Mesenchymal stem cell (in vitro differentiated cells and primary cell): ENCODE data around the gene BRINP1.

ENCODE experiments used
- DNase-seq: peaks from one replicate; pipeline ENCODE4 v3.0.0-alpha.2; 2013
- H2AFZ ChIP-seq: one replicate; pipeline ENCODE4 v1.6.1; 2013; ENCODE audit warnings: low read depth, mild to moderate bottlenecking, control low read depth, inconsistent platforms, low read length, moderate library complexity
- H2AK5ac ChIP-seq: 2 replicates; pipeline ENCODE4 v1.6.1; 2013; ENCODE audit warnings: low read length, moderate library complexity, mild to moderate bottlenecking, inconsistent platforms; ENCODE audit not compliant: severe bottlenecking
- H2BK120ac ChIP-seq: one replicate; pipeline ENCODE4 v1.6.1; 2013; ENCODE audit warnings: low read depth, mild to moderate bottlenecking, inconsistent platforms, low read length, moderate library complexity
- H2BK12ac ChIP-seq, 2 experiments: one replicate each; pipeline ENCODE4 v1.6.1; 2013; ENCODE audit warnings: inconsistent platforms in 2 of 2, low read length in 2 of 2, mild to moderate bottlenecking in 2 of 2, moderate library complexity in 2 of 2, control low read depth in 1 of 2
- H2BK15ac ChIP-seq: one replicate; pipeline ENCODE4 v1.6.1; 2013; ENCODE audit warnings: mild to moderate bottlenecking, low read depth, inconsistent platforms; ENCODE audit not compliant: poor library complexity, severe bottlenecking
- H2BK5ac ChIP-seq: 2 replicates; pipeline ENCODE4 v1.6.1; 2013; ENCODE audit warnings: low read depth, mild to moderate bottlenecking, low read length, control low read depth, inconsistent platforms; ENCODE audit not compliant: poor library complexity, severe bottlenecking
- H3K14ac ChIP-seq, 2 experiments: one replicate each; pipeline ENCODE4 v1.6.1; 2013; ENCODE audit warnings: inconsistent platforms in 2 of 2, low read length in 2 of 2, control low read depth in 1 of 2, mild to moderate bottlenecking in 1 of 2, moderate library complexity in 1 of 2
- H3K18ac ChIP-seq, 2 experiments: one replicate each; pipeline ENCODE4 v1.6.1; 2013; ENCODE audit warnings: inconsistent platforms in 2 of 2, low read length in 2 of 2, control low read depth in 1 of 2, low read depth in 1 of 2, mild to moderate bottlenecking in 1 of 2
- H3K23ac ChIP-seq, 2 experiments: one replicate each; pipeline ENCODE4 v1.6.1; 2013; ENCODE audit warnings: inconsistent platforms in 2 of 2, low read length in 2 of 2, mild to moderate bottlenecking in 2 of 2, moderate library complexity in 2 of 2, control low read depth in 1 of 2
- H3K27ac ChIP-seq: 2 replicates; pipeline ENCODE4 v1.5.1; 2013; ENCODE audit warnings: mild to moderate bottlenecking, moderate library complexity, low read length, control low read depth, inconsistent platforms; ENCODE audit not compliant: poor library complexity, severe bottlenecking
- H3K27me3 ChIP-seq, 2 experiments: 2 replicates each; pipeline versions ENCODE4 v1.6.1 to v1.7.0; 2013; ENCODE audit warnings: low read length in 2 of 2, mild to moderate bottlenecking in 2 of 2, moderate library complexity in 2 of 2, control low read depth in 1 of 2, inconsistent platforms in 1 of 2; ENCODE audit not compliant: control insufficient read depth in 1 of 2, insufficient read depth in 1 of 2
- H3K36me3 ChIP-seq, 2 experiments: 2 replicates each; pipeline versions ENCODE4 v1.6.1 to v1.7.0; 2013; ENCODE audit warnings: low read length in 2 of 2, control low read depth in 1 of 2, inconsistent platforms in 1 of 2, low read depth in 1 of 2, mild to moderate bottlenecking in 1 of 2; ENCODE audit not compliant: insufficient read depth in 2 of 2, control insufficient read depth in 1 of 2
- H3K4ac ChIP-seq, 2 experiments: one replicate each; pipeline ENCODE4 v1.6.1; 2013; ENCODE audit warnings: inconsistent platforms in 2 of 2, low read length in 2 of 2, mild to moderate bottlenecking in 2 of 2, moderate library complexity in 2 of 2, control low read depth in 1 of 2, low read depth in 1 of 2
- H3K4me1 ChIP-seq: 2 replicates; pipeline ENCODE4 v1.6.1; 2013; ENCODE audit warnings: low read depth, low read length, control low read depth; ENCODE audit not compliant: control insufficient read depth, insufficient read depth
- H3K4me2 ChIP-seq: 2 replicates; pipeline ENCODE4 v1.6.1; 2013; ENCODE audit warnings: low read length, mild to moderate bottlenecking, inconsistent platforms; ENCODE audit not compliant: poor library complexity, severe bottlenecking
- H3K4me3 ChIP-seq, 2 experiments: 2 replicates each; pipeline versions ENCODE4 v1.5.1 to v1.7.0; 2013; ENCODE audit warnings: low read length in 2 of 2, mild to moderate bottlenecking in 2 of 2, control low read depth in 1 of 2, low read depth in 1 of 2; ENCODE audit not compliant: insufficient read depth in 1 of 2
- H3K79me1 ChIP-seq: replicated peaks from 2 replicates; pipeline ENCODE4 v1.6.1; 2013; ENCODE audit warnings: mild to moderate bottlenecking, control low read depth, low read length, inconsistent platforms; ENCODE audit not compliant: poor library complexity, severe bottlenecking
- H3K9ac ChIP-seq: 2 replicates; pipeline ENCODE4 v1.7.0; 2013; ENCODE audit warnings: mild to moderate bottlenecking, low read length, moderate library complexity
- H3K9me3 ChIP-seq: 2 replicates; pipeline ENCODE4 v1.7.0; 2013; ENCODE audit warnings: mild to moderate bottlenecking, low read length; ENCODE audit not compliant: control insufficient read depth
- H4K8ac ChIP-seq: one replicate; pipeline ENCODE4 v1.6.1; 2013; ENCODE audit warnings: inconsistent platforms, mild to moderate bottlenecking, low read length, moderate library complexity
- H4K91ac ChIP-seq: one replicate; pipeline ENCODE4 v1.6.1; 2013; ENCODE audit warnings: mild to moderate bottlenecking, low read length, inconsistent platforms
- WGBS: methylation state at CpG from one replicate; pipeline ENCODE4 v1.1.7; 2013; ENCODE audit warnings: mixed read lengths; 5-methylcytosine and 5-hydroxymethylcytosine counted together

Gene BRINP1

DNA sequence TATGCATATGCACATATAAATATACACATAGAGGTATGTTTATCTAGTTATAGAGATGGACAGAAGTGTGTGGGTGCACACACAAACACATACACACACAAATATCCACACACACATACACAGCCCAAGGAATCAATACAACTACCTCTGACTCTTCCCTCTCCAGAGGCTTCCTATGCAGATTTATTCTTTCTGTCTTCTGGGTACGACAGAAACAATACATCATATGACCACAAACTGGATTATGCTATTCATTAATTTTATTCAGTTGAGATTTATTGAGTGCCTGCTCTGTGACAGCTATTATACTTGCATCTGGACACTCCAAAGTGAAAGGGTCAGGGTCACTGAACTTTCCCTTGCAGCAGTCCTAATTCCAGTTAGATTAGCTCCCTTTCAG is 155.8 kb downstream of the BRINP1 start:
- Histone ChIP-seq H3K9me3 (no peaks in the 10 kb centered on the region), H2BK120ac (no peak overlapping the region), H3K4ac (no peak overlapping the region), H3K4me1 (no peaks in the 10 kb centered on the region), H3K4me3 (no peak overlapping the region), H2BK5ac (no peak overlapping the region), H3K14ac (no peak overlapping the region), H3K4me2 (no peak overlapping the region), H2BK15ac (no peak overlapping the region), H4K8ac (no peak overlapping the region), H2AK5ac (no peak overlapping the region), H3K23ac (no peak overlapping the region), H3K18ac (no peak overlapping the region), H3K27me3 (no peaks in the 10 kb centered on the region), H3K9ac (no peak overlapping the region), H2BK12ac (no peak overlapping the region), H2AFZ (no peak overlapping the region), H3K79me1 (no peaks in the 10 kb centered on the region), H3K36me3 (peaks cover 0 to 24% of the 10 kb centered on the region in 2 experiments), H3K27ac (no peak overlapping the region), H4K91ac (no peak overlapping the region)
- DNase-seq, result no peak
- no CpG with 5 or more reads among the region's 1 CpG for WGBS

GRCh38 chr9:119197893-119198607 is 171.2 kb downstream of the BRINP1 start:
- Histone ChIP-seq H3K36me3 (peaks cover 0 to 40% of the 10 kb centered on the region in 2 experiments), H4K8ac (no peak overlapping the region), H3K4me1 (no peaks in the 10 kb centered on the region), H3K79me1 (no peaks in the 10 kb centered on the region), H3K9me3 (no peaks in the 10 kb centered on the region), H4K91ac (no peak overlapping the region), H2BK15ac (no peak overlapping the region), H2BK120ac (no peak overlapping the region), H2AFZ (no peak overlapping the region), H2BK12ac (no peak overlapping the region), H3K18ac (no peak overlapping the region), H3K9ac (no peak overlapping the region), H3K27ac (no peak overlapping the region), H3K4me2 (no peak overlapping the region), H2AK5ac (no peak overlapping the region), H3K23ac (no peak overlapping the region), H3K27me3 (no peaks in the 10 kb centered on the region), H3K4me3 (no peak overlapping the region), H3K14ac (no peak overlapping the region), H2BK5ac (no peak overlapping the region), H3K4ac (no peak overlapping the region)
- WGBS, result 66% methylated on average over 4 of the region's 7 CpGs
- no peak for DNase-seq

DNA sequence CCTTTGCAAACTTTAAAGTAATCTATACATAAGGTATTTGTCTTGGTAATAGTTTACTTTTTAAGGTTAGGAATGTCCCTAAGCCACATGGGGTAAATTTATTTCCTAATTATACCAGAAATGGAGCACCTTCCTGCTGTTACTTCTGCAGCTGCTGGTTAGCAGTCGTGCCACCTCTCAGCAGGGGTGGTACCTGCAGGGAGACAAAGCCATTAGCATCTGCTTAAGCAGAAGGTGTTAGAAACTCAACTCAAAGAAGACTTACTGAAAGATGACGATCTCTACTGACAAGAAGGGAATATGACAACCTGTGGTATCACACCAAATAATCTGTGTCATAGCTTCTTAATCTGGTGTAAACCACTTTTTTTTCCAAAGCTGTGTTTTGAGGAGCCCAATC is 173.7 kb downstream of the BRINP1 start:
- no peak overlapping the region for H4K91ac ChIP-seq
- H3K18ac ChIP-seq, result no peak overlapping the region
- H3K79me1 ChIP-seq, result no peaks in the 10 kb centered on the region
- no peak overlapping the region for H3K9ac ChIP-seq
- H2AFZ ChIP-seq, result no peak overlapping the region
- no peak overlapping the region for H4K8ac ChIP-seq
- WGBS, result 0% methylated on average over 1 of the region's 2 CpGs
- H2BK120ac ChIP-seq, result no peak overlapping the region
- H3K14ac ChIP-seq, result no peak overlapping the region
- H3K4ac ChIP-seq, result no peak overlapping the region
- H3K36me3 ChIP-seq, result peaks cover 0 to 22% of the 10 kb centered on the region in 2 experiments
- H2AK5ac ChIP-seq, result no peak overlapping the region
- no peak overlapping the region for H2BK15ac ChIP-seq
- no peaks in the 10 kb centered on the region for H3K27me3 ChIP-seq
- H2BK5ac ChIP-seq, result no peak overlapping the region
- no peak overlapping the region for H2BK12ac ChIP-seq
- H3K4me1 ChIP-seq, result no peaks in the 10 kb centered on the region
- H3K9me3 ChIP-seq, result no peaks in the 10 kb centered on the region
- H3K4me2 ChIP-seq, result no peak overlapping the region
- no peak overlapping the region for H3K27ac ChIP-seq
- no peak overlapping the region for H3K23ac ChIP-seq
- DNase-seq, result no peak
- no peak overlapping the region for H3K4me3 ChIP-seq

- no peak overlapping the region for H3K9ac ChIP-seq
- H3K27me3 ChIP-seq, result no peaks in the 10 kb centered on the region
- H3K4me1 ChIP-seq, result no peaks in the 10 kb centered on the region
- H3K36me3 ChIP-seq, result no peaks in the 10 kb centered on the region
- WGBS, result 69% methylated on average over 2 of the region's 3 CpGs
- no peak overlapping the region for H2BK15ac ChIP-seq
- H3K4me3 ChIP-seq, result no peak overlapping the region
- no peak for DNase-seq
- H3K27ac ChIP-seq, result no peak overlapping the region
- no peak overlapping the region for H3K14ac ChIP-seq
- H4K91ac ChIP-seq, result no peak overlapping the region
- no peaks in the 10 kb centered on the region for H3K9me3 ChIP-seq
- no peak overlapping the region for H2BK120ac ChIP-seq
- no peak overlapping the region for H3K4ac ChIP-seq
- H4K8ac ChIP-seq, result no peak overlapping the region
- H2BK5ac ChIP-seq, result no peak overlapping the region
- H2BK12ac ChIP-seq, result no peak overlapping the region
- no peak overlapping the region for H3K18ac ChIP-seq
- no peak overlapping the region for H2AK5ac ChIP-seq
- no peaks in the 10 kb centered on the region for H3K79me1 ChIP-seq
- H2AFZ ChIP-seq, result no peak overlapping the region
- H3K23ac ChIP-seq, result no peak overlapping the region
- no peak overlapping the region for H3K4me2 ChIP-seq
Observed at GRCh38 chr9:119185298-119185697, 183.9 kb downstream of the BRINP1 start.
